Inflammatory macrophage treated with lipopolysaccharide for 4 hours (primary cell): ENCODE measurements around the gene SLC38A3.
"Not testable (repeated sequence)": the region's sequence is repeated elsewhere in the genome, so short reads cannot be mapped to it uniquely, and the experiment has no call there.

Experiments used
- DNase-seq: peaks from one replicate; pipeline ENCODE4 v3.0.0-alpha.2; 2020

Gene SLC38A3

DNA sequence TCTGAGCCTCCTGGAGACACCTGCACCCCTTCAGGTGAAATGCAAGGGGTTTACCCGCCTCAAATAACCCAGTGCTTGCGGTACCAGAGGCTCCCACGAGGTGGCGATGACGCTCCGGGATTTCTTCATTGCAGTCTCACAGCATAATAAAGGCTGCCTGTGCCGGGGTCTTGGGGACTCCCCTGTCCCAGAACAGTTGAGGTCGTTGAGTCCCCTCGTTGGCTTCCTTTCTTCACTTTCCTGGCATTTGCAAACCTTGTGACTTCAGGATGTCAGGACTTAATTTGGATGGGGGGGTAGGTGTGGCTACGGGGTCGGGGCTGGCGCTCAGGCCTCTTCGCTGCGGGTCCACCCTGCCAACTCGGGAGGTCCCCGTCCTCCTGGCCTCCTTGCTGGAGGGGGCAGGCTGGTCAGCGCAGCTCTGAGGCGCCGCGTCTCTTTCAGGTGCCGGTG, 12.4 kb upstream of the SLC38A3 start:
- peak; percentile 42 for DNase-seq

DNA sequence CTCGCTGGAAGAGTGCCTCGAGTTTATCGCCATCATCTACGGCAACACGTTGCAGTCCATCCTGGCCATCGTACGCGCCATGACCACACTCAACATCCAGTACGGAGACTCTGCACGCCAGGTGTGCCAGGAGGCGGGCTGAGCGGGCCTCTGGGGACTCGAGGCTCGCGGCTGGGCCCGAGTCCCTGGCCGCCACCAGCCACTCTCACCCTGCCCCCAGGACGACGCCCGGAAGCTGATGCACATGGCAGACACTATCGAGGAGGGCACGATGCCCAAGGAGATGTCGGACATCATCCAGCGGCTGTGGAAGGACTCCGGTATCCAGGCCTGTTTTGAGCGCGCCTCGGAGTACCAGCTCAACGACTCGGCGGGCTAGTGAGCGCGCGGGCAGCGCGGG, 11.8 kb upstream of the SLC38A3 start:
- DNase-seq: no peak

DNA sequence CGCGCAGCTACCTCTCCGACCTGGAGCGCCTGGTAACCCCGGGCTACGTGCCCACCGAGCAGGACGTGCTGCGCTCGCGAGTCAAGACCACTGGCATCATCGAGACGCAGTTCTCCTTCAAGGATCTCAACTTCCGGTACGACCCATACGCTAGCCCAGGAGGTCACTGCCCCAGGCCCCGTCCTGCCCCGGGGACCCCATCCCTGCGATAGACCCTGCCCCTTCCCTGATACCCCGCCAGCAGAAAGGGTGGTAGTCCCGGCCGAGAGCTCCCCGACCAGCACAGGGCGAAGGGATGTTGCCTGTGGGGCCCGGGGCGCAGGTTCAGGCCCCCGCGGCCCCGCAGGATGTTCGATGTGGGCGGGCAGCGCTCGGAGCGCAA, 11.3 kb upstream of the SLC38A3 start:
- no peak for DNase-seq

DNA sequence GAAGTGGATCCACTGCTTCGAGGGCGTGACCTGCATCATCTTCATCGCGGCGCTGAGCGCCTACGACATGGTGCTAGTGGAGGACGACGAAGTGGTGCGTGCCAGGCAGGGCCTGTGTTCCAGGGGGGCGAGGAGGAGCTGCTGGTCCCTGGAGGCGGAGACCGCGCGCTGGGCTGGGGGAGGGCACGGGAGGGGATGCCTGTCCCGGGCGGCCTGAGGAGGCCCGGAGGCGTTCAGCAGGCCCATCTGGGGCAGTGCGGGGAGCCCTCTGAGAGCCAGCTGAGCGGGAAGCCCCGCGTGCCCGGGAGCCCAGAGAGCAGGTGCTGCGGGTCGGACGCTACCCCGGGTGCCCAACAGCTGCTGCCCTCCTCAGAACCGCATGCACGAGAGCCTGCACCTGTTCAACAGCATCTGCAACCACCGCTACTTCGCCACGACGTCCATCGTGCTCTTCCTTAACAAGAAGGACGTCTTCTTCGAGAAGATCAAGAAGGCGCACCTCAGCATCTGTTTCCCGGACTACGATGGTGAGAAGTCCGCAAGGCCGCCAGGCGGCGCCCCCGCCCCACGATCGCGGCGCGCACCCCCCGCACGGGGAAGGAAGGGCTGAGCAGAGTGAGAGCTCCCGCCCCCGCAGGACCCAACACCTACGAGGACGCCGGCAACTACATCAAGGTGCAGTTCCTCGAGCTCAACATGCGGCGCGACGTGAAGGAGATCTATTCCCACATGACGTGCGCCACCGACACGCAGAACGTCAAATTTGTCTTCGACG, 10.8 kb upstream of the SLC38A3 start:
- DNase-seq: peak; percentile 28

DNA sequence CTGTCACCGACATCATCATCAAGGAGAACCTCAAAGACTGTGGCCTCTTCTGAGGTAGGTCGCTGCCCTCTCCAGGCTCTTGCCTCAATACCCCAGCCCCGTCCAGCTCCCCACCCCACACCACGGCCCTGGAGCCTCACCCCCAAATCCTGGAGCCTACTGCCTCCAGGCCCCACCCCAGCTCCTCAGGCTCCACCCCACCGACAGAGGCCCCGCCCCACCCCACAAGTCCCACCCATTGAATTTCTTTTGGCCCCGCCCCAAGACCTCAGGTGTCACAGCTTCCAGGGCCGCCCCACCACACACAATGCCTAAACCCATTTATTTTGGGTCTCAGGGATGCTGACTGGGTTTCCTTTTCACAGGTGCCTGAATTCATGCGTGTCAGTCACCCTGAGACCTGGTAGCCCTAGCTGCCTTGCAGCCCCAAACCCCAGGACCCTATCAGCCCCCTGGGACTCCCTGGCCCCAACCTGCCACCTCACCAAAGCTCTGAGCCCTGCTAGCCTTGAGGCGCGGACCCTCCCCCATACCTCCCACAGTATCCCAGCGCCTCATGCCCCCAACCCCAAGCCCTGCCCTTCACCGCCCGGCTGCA, 10.1 kb upstream of the SLC38A3 start:
- DNase-seq: no peak

DNA sequence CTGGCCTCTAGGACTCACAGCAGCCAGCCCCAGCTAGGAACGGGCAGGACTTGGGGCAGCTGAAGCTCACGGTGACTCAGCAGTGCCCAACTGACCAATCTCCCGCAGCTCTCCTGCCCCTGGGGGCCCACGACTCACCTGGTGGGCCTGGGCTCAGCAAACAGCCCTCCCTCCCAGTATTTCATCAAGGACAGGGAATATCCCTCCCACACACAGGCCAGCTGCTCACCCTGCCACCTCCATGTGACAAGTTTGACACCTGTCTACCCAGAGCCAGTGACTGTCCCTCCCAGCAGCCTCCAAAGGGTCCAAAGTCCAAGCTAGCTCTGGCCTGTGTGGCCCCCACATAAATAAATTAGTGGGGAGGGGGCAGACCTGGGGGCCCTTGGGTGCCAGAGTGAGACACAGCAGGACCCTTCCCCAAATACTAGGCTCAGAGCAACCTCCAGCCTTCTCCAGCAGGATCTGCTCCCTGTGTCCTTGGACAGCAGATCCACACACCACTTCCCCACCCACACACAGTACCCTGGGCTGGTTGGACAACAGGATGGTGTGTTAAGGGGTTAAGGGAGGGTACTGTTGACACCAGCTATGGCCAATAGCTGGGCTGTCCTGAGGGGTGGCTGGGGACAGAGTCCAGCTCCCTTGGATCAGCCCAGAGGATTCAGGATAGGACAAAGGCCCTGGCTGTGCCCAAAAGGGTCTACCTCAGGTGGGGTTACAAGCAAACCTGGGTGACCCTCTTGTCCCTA, 9.4 kb upstream of the SLC38A3 start:
- no peak for DNase-seq

DNA sequence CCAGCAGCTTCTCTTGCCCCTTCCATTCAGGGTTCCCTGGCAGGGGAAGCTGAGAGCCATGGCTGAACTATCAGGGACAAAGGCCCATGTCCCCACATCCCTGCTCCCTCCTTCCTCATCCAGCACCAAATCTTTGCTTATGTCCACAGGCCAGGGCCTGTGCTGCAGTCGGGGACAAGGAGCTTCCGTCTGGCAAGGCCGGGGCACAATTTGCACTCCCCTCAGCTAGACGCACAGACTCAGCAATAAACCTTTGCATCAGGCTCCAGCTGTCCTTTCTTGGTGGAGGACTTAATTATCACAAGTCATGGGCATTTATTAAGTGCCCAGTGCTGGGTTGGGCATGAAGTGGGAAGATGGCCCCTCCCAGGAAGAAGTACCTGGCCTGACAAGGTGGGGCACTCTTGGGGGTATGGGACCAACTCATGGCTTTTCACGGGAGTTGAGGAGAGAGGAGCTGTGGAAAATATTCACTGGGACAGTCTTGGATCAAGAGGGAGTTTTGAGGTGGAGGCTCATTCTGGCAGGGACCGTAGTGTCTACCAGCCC, 8.7 kb upstream of the SLC38A3 start:
- DNase-seq: no peak

DNA sequence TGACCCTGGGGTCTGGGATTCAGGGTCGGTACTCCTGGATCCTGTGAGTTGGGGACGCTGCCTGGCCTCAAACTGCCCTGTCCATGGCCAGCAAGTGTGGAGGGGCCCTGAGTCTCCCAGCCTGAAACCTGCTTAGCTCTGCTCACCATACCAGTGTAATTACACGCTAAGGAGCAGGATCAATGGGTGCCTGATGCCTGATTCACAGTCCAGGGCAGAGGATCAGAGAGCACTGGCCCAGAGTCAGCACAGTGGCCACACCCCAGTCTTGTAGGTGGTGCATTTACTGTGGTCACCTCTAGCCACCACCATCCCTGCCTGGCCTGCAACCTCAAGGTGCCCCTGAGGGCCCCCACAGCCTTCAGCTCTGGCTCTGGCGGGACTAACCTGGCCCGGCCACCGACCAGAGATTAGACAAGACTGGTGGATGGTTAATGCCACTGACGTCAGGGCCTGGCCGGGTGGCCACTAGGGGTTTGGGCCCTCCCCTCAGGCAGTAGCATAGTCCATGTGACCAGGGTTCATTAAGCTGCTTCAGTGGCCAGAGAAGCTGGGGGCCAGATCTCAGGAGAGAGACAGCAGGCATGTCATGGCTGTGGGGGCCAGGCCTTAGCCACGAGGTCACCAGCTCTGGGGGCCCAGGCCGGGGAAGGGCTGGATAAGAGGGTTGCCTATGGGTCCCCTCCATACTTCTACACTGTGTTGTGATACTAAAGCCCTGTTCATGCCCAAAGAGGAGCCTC, 3.3 kb upstream of the SLC38A3 start:
- no peak for DNase-seq

DNA sequence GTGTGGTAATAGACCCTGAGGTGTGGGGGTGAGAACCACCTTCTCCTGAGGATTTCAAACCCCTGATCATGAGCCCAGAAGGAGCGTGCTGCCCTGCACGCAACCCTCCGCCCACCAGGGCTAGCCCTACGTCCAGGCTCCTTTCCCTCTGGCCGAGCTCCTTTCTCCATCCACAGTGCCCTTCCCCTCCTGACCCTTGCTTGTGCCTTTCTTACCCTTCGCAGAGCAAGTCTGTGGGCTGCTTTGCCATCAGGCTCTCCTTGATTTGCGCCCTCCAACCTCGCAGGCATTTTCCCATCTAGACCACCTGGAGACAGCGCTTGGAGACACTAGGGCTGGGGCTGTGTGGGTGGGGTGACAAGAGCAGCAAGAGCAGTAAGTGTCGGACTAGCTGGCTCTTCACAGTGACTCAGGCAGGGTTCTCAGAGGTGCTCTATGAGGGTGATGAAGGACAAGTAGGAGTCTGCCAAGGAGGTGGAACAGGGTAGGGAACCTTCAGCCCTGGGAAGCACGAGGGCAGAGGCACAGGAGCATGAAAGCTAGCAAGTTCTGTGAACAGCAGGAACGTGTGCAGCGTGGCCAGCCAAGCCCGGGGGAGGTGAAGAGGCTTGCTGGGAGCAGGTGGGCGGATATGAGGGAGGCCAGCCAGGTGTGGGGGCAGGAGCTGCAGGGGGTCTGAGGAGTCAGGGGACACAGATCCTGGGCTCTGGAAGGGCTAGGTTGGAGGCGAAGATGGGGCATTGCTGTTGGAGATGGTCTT, 2.5 kb upstream of the SLC38A3 start:
- DNase-seq: no peak

DNA sequence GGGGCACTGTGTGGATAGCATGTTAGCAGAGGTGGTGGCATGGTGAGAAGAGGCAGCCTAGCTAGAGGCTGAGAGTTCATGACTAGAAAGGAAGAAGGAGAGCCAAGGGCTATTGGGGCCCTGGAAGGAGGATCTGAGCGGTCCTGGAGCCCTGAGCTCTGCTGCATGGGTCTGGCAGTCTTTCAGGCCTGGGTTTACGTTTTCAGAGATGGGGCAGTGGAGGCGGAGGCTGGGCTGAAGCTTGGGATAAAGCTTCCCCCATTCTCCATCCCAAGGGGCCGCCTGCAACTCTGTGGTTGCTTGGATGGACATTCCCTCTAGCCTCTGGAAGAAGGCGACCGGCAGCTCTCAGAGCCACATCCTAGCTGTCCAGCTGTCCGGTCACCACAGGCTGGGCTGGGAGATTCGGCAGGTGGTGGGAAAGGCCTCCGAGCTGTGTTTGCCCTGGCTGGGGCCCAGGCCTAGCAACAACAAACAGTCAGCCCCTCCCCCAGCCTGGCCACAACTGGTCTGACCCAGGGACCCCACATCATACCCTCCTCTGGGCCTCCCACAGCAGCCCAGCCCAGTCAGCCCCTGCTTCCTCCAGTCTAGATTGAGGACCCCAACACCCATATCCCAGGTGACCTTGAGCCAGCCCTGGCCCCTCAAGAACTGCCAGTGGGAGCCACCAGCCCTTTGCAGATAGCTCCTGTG, 1.8 kb upstream of the SLC38A3 start:
- DNase-seq: no peak

DNA sequence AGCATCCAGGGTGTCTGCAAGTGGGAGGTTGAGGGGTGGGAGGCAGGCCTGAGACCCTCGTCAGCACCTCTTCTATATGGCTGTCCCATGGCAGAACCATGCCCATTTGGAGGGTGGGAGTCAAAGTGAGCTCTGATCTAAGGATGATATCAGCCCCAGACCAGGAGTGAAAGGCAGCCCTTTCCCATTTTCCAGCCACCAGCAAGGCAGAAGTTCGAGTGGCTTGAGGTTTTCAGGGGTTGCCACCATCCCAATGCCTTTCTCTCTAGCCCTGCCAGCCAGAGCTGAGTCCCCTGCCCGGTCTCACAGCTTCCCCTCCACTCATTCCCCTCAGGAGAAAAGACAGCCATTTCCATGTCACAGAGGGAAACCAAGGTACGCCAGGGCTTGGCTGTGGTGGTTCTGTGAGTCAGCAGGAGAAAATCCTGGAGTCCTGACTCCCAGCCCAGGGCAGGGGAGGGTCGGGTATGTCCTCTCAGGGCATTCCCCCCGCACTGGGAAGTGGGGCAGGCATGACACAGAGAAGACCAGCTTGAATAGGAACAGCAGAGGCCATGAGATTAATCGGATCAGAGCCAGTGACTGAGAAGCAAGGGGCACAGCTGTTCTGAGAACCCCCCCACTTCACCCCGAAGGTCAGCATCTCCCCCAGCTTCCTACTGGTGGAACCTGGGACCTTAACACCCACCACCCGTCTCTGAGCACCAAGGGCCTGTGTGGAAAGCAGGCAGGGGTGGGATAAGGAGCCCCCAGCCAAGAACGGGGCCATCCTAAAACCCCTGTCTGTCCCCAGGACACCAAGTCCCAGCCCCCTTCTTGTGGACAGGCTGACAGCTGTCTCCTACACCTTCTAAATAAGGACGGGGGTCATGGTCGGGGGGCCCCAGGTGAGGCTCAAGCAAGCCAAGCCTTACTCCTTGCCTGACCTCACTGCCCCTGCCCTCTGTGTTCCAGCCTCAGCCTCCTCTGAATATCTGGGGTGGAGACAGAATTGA, 965 bp upstream of the SLC38A3 start:
- no peak for DNase-seq

DNA sequence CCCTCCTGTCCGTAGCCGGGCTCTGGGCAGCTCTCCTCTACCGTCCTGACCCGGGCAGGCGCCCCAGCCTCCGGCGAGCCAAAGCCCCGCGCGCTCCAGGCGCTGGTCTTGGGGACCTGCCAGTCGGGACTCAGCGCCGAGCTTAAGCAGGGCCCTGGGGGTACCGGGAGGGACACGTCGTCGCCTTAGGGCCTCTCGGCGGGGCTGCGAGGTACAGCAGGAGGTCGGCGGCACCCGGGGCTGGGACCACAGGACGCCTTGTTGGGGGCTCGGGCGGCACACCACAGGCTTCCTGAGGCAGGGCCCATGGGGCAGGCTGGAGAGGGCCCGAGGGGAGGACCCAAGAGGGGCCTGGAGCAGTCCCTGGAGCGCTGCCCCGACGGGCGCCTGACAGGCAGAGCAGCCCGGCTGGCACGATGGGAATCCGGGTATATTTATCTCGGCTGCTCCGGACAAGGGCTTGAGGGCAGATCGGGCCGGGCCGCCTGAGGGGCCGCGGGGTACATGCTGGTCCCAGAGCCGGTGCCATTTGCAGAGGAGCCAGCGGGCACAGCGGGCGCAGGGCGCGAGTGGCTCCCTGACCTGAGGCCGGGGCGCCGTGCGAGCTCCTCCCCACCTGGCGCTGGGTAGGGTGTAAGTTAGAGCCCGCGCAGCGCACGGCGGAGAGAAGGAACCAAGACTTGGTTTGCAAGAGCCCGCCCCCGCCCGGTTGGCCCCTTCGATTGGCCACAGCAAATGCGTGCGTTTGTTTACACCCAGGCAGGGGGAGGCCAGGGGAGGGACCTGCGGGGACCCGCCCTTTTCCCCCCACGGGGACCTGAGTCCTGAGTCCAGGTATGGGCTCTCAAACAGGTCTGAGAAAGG, 574 bp downstream of the SLC38A3 start:
- no peak for DNase-seq

DNA sequence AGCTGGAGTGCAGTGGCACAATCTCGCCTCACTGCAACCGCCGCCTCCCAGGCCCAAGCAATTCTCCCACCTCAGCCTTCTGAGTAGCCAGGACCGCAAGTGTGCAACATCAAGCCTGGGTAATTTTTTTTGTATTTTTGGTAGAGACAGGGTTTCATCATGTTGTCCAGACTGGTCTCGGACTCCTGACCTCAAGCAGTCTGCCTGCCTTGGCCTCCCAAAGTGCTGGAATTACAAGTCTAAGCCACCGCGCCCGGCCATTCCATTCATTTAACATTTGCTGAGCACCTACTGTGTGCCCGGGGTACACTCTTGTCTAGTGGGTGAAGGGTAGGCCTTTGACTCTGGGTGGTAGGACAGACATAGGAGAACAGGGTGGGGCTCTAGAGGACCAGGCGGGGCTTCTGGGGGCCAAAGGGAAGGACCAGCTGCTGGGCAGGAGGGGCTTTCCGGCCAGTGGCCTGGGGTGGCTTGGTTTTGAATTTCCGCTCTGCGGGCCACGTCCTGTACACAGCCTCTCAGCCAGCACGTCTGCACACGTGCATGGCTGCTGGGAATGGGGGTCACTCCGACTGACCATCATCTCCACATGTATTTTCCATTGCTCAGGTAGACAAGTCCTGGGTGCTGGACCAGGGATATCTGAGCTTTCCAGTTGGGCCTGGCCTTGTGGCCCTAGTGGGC, 2.4 kb downstream of the SLC38A3 start:
- no peak for DNase-seq

DNA sequence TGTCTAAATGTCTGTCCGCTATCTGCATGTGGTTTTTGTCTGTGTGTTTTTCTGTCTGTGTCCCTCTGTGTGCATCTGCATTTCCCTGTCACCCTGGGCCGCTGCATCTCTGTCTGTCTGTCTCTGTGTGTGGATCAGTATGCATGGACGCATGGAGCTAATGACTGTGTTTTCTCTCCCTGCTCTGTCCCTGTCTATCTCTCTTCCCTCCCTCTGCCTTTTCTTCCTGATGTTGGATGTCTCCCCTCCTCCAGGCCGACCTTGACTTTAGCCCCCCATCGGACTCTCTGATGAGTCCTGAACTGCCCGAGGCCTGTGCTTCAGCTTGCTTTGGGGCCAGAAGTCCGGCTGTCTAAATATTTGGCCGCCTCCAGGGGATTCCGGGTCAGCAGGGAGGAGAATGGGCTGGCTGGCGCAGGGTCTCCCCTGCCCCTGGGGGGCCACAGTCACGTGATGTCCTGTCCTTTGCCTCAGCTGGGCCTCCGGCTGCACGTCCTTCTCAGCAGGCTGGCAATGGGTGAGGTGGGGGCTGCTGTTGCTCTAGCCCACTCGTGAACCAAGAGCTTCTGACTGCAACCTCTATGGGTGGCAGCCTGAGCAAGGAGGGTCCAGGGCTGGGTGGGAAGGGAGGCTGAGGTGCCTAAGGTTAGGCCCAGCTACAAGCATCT, 3.7 kb downstream of the SLC38A3 start:
- DNase-seq: no peak

DNA sequence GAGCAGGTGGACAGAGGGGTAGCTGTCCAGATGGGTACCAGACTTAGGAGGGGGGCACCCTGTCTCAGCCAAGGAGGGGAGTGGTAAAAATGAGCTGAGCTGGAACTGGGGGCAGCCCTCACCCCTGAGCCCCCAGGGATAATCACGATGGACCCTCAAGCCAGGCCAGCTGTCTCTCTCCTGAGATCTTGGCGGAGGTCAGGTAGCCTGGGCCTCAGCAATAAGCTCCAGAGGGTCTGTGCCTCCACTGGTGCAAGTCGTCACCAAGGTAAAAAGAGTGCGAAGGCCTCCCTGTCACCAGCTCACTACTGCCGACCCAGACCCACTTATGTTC, 5.1 kb downstream of the SLC38A3 start:
- DNase-seq: no peak

DNA sequence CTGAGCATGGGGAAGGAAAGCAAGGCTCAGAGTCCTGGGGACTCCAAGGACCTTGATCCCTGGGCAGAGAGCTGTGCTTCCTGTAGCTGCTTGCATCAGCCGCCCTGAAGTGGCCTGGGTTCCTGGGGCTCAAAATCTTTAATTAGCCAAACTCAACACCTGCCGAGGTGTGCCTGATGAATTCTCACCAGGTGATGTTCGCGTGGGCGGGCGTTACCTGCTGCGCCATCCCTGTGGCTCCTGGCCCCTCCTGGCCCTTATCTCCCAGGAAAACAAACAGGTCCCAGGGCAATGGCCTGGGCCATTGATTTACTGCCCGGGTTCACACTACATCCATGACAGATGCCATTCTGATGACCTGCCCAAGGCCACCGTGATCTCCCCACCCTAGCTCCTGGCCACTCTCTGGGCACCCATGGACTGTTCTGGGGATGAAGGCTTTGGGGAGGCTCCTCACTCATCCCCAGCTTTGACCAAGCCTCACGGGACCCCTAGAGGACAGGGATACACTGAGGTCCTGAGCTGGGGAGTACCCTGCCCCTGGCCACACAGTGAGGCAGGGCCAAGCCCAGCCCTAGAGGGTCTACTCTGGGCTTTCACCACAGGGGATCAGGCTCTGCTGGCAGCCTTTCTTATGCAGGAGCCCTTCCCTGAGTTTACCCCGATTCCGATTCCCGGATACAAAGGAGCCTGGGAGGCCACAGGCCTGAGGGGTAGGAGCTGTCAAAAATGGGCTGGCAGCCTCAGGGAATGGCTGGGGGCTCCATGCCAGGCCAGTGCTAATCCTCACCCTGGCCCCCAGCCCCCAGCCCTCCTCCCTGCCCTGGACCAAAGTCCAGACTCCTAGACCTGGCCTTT, 5.7 kb downstream of the SLC38A3 start:
- DNase-seq: no peak

DNA sequence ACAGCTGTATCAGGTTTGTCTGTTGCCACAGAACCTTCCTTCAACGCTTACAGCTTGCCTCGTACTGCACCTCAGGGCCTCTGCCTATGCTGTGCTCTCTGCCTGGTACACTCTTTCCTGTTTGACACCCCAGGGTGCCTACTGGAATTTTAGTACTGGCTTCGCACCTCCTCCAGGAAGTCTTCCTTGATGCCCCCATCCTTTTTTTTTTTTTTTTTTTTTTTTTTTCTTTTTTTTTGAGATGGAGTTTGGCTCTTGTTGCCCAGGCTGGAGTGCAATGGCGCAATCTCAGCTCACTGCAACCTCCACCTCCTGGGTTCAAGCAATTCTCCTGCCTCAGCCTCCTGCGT, 6.3 kb downstream of the SLC38A3 start:
- DNase-seq: not testable (repeated sequence)
